Measurements from ENCODE around the gene PRAC1. TPM values are rescaled to one million over a fixed set of nuclear protein-coding genes. Genes with fewer than 3 reads are reported as not detected.

PRAC1 gene
- total and polyA plus RNA-seq, 2 donors (not counting 1 experiment from before 2014, with no cell fraction given) = not detected

DNA sequence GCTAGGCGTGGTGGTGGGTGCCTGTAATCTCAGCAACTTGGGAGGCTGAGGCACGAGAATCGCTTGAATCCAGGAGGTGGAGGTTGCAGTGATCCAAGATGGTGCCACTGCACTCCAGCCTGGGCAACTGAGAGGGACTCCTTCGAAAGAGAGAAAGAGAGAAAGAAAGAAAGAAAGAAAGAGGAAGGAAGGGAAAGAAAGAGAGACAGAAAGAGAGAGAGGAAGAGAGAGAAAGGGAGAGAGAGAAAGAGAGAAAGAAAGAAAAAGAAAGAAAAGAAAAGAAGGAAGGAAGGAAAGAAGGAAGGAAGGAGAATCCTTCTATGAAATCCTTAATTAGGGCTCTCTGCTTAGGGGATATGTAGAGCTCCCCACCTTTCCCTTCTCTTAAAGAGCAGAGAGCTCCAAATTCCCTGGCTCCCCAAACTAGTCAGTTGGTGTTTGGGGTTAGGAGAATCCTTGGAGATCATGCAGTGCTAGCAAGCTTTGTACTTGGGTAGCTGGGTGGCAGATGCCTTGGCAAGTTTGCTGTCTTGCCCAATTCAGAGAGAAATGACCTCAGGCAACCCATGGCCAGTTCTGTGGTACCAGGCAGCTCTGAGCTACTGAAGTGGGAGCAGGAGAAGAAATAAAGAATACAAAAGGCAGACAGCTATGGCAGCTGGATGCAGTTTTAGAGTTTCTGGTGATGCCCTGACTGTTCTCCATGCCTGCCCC, 15.2 kb upstream of the PRAC1 start:
- Histone ChIP-seq H2AFZ (ENCODE audit: low read length) (no peak overlapping the region), H3K27ac (ENCODE audit: insufficient read depth, low read length) (no peak overlapping the region), H3K9me3 (ENCODE audit: control insufficient read depth, insufficient read depth, low read depth, low read length) (no peaks in the 10 kb centered on the region), H3K4me3 (replicated peaks in 1 of 4; ENCODE audit: control extremely low read depth in 1 of 4, insufficient read depth in 1 of 4, low read depth in 3 of 4, low read length in 4 of 4) (no peak overlapping the region), H3K4me1 (ENCODE audit: control insufficient read depth, extremely low read depth, insufficient read depth, low read length) (no peaks in the 10 kb centered on the region), H3K9ac (ENCODE audit: insufficient read depth, low read length) (no peak overlapping the region), H4K20me1 (ENCODE audit: control insufficient read depth, extremely low read depth, insufficient read depth, low read length) (no peaks in the 10 kb centered on the region), H3K36me3 (ENCODE audit: control insufficient read depth, insufficient read depth, low read length) (no peaks in the 10 kb centered on the region), H3K27me3 (ENCODE audit: control insufficient read depth, insufficient read depth, low read length) (peaks cover 82% of the 10 kb centered on the region), H3K4me2 (ENCODE audit: extremely low read depth, insufficient read depth, low read length) (no peak overlapping the region), H3K79me2 (ENCODE audit: control insufficient read depth, insufficient read depth, low read length) (no peaks in the 10 kb centered on the region)
- TF ChIP-seq, protein P1, sequence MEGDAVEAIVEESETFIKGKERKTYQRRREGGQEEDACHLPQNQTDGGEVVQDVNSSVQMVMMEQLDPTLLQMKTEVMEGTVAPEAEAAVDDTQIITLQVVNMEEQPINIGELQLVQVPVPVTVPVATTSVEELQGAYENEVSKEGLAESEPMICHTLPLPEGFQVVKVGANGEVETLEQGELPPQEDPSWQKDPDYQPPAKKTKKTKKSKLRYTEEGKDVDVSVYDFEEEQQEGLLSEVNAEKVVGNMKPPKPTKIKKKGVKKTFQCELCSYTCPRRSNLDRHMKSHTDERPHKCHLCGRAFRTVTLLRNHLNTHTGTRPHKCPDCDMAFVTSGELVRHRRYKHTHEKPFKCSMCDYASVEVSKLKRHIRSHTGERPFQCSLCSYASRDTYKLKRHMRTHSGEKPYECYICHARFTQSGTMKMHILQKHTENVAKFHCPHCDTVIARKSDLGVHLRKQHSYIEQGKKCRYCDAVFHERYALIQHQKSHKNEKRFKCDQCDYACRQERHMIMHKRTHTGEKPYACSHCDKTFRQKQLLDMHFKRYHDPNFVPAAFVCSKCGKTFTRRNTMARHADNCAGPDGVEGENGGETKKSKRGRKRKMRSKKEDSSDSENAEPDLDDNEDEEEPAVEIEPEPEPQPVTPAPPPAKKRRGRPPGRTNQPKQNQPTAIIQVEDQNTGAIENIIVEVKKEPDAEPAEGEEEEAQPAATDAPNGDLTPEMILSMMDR (conservative IDR thresholded peaks at IDR 0.05 in 1 of 2, IDR thresholded peaks at IDR 0.05 in 1 of 2; ENCODE audit: low read depth in 1 of 2, low read length in 2 of 2) = no peak
- TF ChIP-seq EZH2 (IDR thresholded peaks at IDR 0.05; ENCODE audit: low read length, missing control alignments) = no peak
- no peak for DNase-seq (ENCODE audit: low read depth in 2 of 2)

DNA sequence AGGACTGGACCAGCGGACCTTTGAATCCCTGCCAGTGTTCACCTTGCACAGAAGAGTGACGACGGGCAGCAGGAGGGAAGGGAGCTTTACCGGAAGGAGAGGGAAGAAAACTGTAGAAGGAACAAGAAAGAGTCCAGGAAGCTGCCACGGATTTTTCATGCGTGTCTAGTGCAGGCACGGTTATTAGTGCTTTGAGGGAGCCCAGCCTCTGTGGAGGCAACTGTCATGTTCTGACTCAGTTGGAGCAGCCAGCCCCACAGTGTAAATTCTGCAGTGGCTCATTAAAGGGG, 12.7 kb upstream of the PRAC1 start:
- H4K20me1 ChIP-seq (ENCODE audit: control insufficient read depth, extremely low read depth, insufficient read depth, low read length) = no peaks in the 10 kb centered on the region
- TF ChIP-seq, protein P1 (conservative IDR thresholded peaks at IDR 0.05 in 1 of 2, IDR thresholded peaks at IDR 0.05 in 1 of 2; ENCODE audit: low read depth in 1 of 2, low read length in 2 of 2) = no peak
- TF ChIP-seq EZH2 (IDR thresholded peaks at IDR 0.05; ENCODE audit: low read length, missing control alignments) = no peak
- no peak overlapping the region for H3K4me3 ChIP-seq (replicated peaks in 1 of 4; ENCODE audit: control extremely low read depth in 1 of 4, insufficient read depth in 1 of 4, low read depth in 3 of 4, low read length in 4 of 4)
- H3K27me3 ChIP-seq (ENCODE audit: control insufficient read depth, insufficient read depth, low read length) = peaks cover 84% of the 10 kb centered on the region
- H2AFZ ChIP-seq (ENCODE audit: low read length) = no peak overlapping the region
- H3K4me1 ChIP-seq (ENCODE audit: control insufficient read depth, extremely low read depth, insufficient read depth, low read length) = no peaks in the 10 kb centered on the region
- no peak for DNase-seq (ENCODE audit: low read depth in 2 of 2)
- H3K9ac ChIP-seq (ENCODE audit: insufficient read depth, low read length) = no peak overlapping the region
- H3K27ac ChIP-seq (ENCODE audit: insufficient read depth, low read length) = no peak overlapping the region
- H3K79me2 ChIP-seq (ENCODE audit: control insufficient read depth, insufficient read depth, low read length) = no peaks in the 10 kb centered on the region
- no peaks in the 10 kb centered on the region for H3K9me3 ChIP-seq (ENCODE audit: control insufficient read depth, insufficient read depth, low read depth, low read length)
- no peaks in the 10 kb centered on the region for H3K36me3 ChIP-seq (ENCODE audit: control insufficient read depth, insufficient read depth, low read length)
- H3K4me2 ChIP-seq (ENCODE audit: extremely low read depth, insufficient read depth, low read length) = no peak overlapping the region

DNA sequence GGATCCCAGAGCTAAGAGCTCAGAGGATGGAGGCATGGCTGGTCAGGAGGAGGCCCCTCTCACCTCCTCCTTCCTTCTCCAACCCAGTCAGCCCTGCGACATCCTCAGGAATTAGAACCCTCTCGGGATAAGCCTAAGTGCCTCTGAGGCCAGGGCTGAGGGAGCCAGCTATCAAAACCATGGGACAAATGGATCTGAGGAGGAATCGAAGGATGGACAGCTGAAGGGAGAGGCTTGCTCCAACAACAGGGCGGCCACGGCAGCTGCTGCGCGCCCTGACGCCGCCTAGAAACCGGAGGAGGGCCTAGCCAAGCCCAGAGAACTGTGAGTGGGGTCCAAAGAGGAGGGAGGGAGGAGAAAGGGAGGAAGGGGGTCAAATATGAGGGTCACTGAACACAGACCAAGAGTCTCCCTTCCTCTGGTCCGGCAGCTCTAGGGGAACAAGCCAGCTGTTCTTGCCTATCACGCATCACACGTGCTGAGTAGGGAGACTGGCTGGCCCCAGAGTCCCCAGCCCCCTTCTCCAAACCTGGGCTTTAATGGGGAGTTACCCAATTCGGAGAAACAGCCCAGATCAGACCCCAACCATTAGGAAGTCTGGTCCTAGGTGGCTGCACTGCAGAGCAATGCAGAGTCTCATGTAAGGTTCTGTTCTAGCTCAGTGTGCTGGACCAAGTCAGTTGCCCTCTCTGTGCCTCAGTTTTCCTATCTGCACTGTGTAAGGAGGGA, 12.2 kb upstream of the PRAC1 start:
- no peak for DNase-seq (ENCODE audit: low read depth in 2 of 2)
- Histone ChIP-seq H3K4me1 (ENCODE audit: control insufficient read depth, extremely low read depth, insufficient read depth, low read length) (no peaks in the 10 kb centered on the region), H3K27ac (ENCODE audit: insufficient read depth, low read length) (no peak overlapping the region), H2AFZ (ENCODE audit: low read length) (no peak overlapping the region), H3K4me3 (replicated peaks in 1 of 4; ENCODE audit: control extremely low read depth in 1 of 4, insufficient read depth in 1 of 4, low read depth in 3 of 4, low read length in 4 of 4) (no peak overlapping the region), H3K79me2 (ENCODE audit: control insufficient read depth, insufficient read depth, low read length) (no peaks in the 10 kb centered on the region), H3K9ac (ENCODE audit: insufficient read depth, low read length) (no peak overlapping the region), H3K9me3 (ENCODE audit: control insufficient read depth, insufficient read depth, low read depth, low read length) (no peaks in the 10 kb centered on the region), H3K4me2 (ENCODE audit: extremely low read depth, insufficient read depth, low read length) (no peak overlapping the region), H3K27me3 (ENCODE audit: control insufficient read depth, insufficient read depth, low read length) (peaks cover 84% of the 10 kb centered on the region), H3K36me3 (ENCODE audit: control insufficient read depth, insufficient read depth, low read length) (no peaks in the 10 kb centered on the region), H4K20me1 (ENCODE audit: control insufficient read depth, extremely low read depth, insufficient read depth, low read length) (no peaks in the 10 kb centered on the region)
- TF ChIP-seq, protein P1 (conservative IDR thresholded peaks at IDR 0.05 in 1 of 2, IDR thresholded peaks at IDR 0.05 in 1 of 2; ENCODE audit: low read depth in 1 of 2, low read length in 2 of 2) = no peak
- TF ChIP-seq EZH2 (IDR thresholded peaks at IDR 0.05; ENCODE audit: low read length, missing control alignments) = peak; percentile 55

Measured in fibroblast of lung (primary cell).